ENCODE measurements around the gene PPIP5K2.

DNA sequence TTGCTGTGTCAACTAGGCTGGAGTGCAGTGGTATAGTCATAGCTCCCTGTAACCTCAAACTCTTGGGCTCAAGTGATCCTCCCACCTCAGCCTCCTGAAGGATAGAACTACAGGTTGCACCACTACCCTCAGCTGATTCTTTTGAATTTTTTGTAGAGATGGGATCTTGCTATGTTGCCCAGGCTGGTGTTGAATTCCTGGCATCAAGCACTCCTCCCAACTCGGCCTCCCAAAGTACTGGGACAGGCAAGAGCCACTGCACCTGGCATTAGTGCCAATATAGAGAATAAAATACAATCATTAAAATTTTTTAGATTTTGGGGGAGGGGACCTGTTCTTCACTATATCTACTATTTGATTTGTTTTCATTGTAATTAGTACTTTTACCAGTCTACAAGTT lies 15.4 kb downstream of the PPIP5K2 start:
- TF ChIP-seq, protein P1, sequence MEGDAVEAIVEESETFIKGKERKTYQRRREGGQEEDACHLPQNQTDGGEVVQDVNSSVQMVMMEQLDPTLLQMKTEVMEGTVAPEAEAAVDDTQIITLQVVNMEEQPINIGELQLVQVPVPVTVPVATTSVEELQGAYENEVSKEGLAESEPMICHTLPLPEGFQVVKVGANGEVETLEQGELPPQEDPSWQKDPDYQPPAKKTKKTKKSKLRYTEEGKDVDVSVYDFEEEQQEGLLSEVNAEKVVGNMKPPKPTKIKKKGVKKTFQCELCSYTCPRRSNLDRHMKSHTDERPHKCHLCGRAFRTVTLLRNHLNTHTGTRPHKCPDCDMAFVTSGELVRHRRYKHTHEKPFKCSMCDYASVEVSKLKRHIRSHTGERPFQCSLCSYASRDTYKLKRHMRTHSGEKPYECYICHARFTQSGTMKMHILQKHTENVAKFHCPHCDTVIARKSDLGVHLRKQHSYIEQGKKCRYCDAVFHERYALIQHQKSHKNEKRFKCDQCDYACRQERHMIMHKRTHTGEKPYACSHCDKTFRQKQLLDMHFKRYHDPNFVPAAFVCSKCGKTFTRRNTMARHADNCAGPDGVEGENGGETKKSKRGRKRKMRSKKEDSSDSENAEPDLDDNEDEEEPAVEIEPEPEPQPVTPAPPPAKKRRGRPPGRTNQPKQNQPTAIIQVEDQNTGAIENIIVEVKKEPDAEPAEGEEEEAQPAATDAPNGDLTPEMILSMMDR (IDR thresholded peaks at IDR 0.05): no peak
- no peak for TF ChIP-seq POLR2AphosphoS5 (IDR thresholded peaks at IDR 0.05)

Data from suprapubic skin (tissue), 3 donors.